Activated naive CD4-positive, alpha-beta T cell treated with anti-CD3 and anti-CD28 coated beads, Interleukin-2, amount 50 U/mL, for 24 hours (primary cell): ENCODE measurements around the gene MAN2A1.
"Not testable (repeated sequence)": the region's sequence is repeated elsewhere in the genome, so short reads cannot be mapped to it uniquely, and the experiment has no call there.

Source experiments
- H3K27ac Mint-ChIP-seq: one replicate; pipeline ENCODE4 v1.8.0; 2021; ENCODE audit warnings: mild to moderate bottlenecking, mixed read lengths
- H3K27me3 Mint-ChIP-seq: one replicate; pipeline ENCODE4 v1.8.0; 2021; ENCODE audit warnings: mixed read lengths
- H3K36me3 Mint-ChIP-seq: one replicate; pipeline ENCODE4 v1.8.0; 2021; ENCODE audit warnings: mixed read lengths
- H3K4me1 Mint-ChIP-seq: one replicate; pipeline ENCODE4 v1.8.0; 2021; ENCODE audit warnings: mixed read lengths
- H3K4me3 Mint-ChIP-seq: one replicate; pipeline ENCODE4 v1.8.0; 2021; ENCODE audit warnings: mild to moderate bottlenecking, mixed read lengths
- H3K9me3 Mint-ChIP-seq: one replicate; pipeline ENCODE4 v1.8.0; 2021; ENCODE audit warnings: mixed read lengths

Gene MAN2A1

DNA sequence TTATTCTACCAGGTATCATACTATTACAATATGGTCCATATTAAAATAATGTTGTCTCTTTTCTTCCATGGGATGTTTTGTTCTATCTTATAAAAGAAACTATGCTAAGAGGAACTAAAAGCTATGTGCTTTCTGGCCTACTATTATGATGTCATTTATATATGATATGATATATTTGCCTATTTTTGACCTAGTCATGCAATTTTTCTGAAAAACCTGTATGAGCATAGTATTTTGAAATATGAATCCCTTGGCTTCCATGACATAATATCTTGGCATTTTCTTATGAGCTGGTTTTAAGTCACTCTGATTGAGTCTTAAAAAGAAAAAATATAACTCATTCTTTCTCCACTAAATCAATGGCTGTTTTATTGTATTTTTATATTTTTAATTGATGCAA lies 60.7 kb downstream of the MAN2A1 start:
- Mint-ChIP-seq H3K27me3 (no peaks in the 10 kb centered on the region), H3K4me3 (no peak overlapping the region), H3K36me3 (peaks cover 14% of the 10 kb centered on the region), H3K27ac (peak overlapping the region; percentile 62), H3K9me3 (no peaks in the 10 kb centered on the region), H3K4me1 (peaks cover 74% of the 10 kb centered on the region)

GRCh38 chr5:109753279-109753678 lies 63.6 kb downstream of the MAN2A1 start:
- no peak overlapping the region for H3K27ac Mint-ChIP-seq
- no peaks in the 10 kb centered on the region for H3K27me3 Mint-ChIP-seq
- peaks cover 32% of the 10 kb centered on the region for H3K36me3 Mint-ChIP-seq
- no peak overlapping the region for H3K4me3 Mint-ChIP-seq
- H3K9me3 Mint-ChIP-seq = no peaks in the 10 kb centered on the region
- H3K4me1 Mint-ChIP-seq = peaks cover 61% of the 10 kb centered on the region

DNA sequence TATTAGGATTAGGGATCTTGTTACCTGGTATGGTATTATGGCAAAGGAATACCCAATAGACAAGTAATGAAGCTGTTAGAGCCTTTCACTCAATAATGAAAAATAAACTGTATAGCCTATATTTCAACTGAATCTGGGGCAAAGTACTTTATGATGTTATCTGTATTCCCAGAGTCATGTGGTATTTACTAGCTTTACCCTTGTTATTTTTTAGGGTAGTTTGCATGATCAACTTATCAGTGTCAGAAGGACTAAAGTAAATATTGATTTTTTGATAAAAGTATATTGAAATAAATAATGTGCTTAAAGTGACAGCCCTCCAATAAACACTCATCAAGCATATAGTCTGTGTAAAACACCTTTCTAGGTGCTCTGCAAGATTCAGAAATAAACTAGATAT lies 64.6 kb downstream of the MAN2A1 start:
- no peaks in the 10 kb centered on the region for H3K27me3 Mint-ChIP-seq
- H3K4me1 Mint-ChIP-seq = peaks cover 57% of the 10 kb centered on the region
- H3K27ac Mint-ChIP-seq = no peak overlapping the region
- H3K36me3 Mint-ChIP-seq = peaks cover 39% of the 10 kb centered on the region
- no peaks in the 10 kb centered on the region for H3K9me3 Mint-ChIP-seq
- H3K4me3 Mint-ChIP-seq = no peak overlapping the region

- H3K9me3 Mint-ChIP-seq = no peaks in the 10 kb centered on the region
- no peak overlapping the region for H3K27ac Mint-ChIP-seq
- H3K4me1 Mint-ChIP-seq = peaks cover 55% of the 10 kb centered on the region
- H3K4me3 Mint-ChIP-seq = no peak overlapping the region
- H3K27me3 Mint-ChIP-seq = no peaks in the 10 kb centered on the region
- peaks cover 52% of the 10 kb centered on the region for H3K36me3 Mint-ChIP-seq
These were observed 66.0 kb downstream of the MAN2A1 start for GRCh38 chr5:109755761-109756160.

DNA sequence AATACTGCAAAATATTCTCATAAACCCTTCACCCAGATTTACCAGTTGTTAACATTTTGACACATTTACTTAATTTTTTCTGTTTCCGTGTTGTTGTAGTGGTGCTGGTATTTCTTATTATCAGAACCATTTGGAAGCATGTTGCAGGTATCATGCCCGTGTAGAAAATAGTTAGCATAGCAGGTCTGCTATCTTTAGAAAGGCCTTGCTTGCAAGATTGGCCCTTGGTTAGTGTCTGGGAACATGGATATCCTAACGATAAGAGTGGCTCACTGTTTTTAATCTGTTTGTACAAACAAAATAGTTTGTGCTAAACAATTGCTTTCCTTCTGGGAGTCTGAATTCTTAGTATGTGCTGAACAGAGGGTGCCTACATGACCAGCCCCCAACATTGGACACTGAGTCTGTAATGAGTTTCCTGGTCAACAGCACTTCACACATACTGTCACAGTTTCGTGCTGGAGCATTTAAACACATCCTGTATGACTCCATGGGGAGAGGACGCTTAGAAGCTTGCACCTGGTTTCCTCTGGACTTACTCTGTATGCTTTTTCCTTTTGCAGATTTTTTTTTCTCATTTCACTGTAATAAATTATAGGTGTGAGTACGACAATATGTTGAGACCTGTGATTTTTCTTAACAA lies 66.9 kb downstream of the MAN2A1 start:
- no peak overlapping the region for H3K4me3 Mint-ChIP-seq
- peaks cover 48% of the 10 kb centered on the region for H3K4me1 Mint-ChIP-seq
- H3K9me3 Mint-ChIP-seq = no peaks in the 10 kb centered on the region
- H3K27me3 Mint-ChIP-seq = no peaks in the 10 kb centered on the region
- no peak overlapping the region for H3K27ac Mint-ChIP-seq
- peaks cover 47% of the 10 kb centered on the region for H3K36me3 Mint-ChIP-seq

- Mint-ChIP-seq H3K36me3 (peaks cover 45% of the 10 kb centered on the region), H3K27ac (no peak overlapping the region), H3K27me3 (no peaks in the 10 kb centered on the region), H3K4me3 (no peak overlapping the region), H3K4me1 (peaks cover 43% of the 10 kb centered on the region), H3K9me3 (peaks cover under 1% of the 10 kb centered on the region)
These were observed 67.8 kb downstream of the MAN2A1 start for GRCh38 chr5:109757490-109757889.

GRCh38 chr5:109759306-109759705 lies 69.6 kb downstream of the MAN2A1 start:
- H3K27me3 Mint-ChIP-seq = no peaks in the 10 kb centered on the region
- H3K4me3 Mint-ChIP-seq = no peak overlapping the region
- H3K4me1 Mint-ChIP-seq = peaks cover 31% of the 10 kb centered on the region
- no peak overlapping the region for H3K27ac Mint-ChIP-seq
- H3K9me3 Mint-ChIP-seq = peaks cover 4% of the 10 kb centered on the region
- H3K36me3 Mint-ChIP-seq = peaks cover 52% of the 10 kb centered on the region

- not testable (repeated sequence) for H3K9me3 Mint-ChIP-seq, H3K4me3 Mint-ChIP-seq, H3K27me3 Mint-ChIP-seq, H3K27ac Mint-ChIP-seq
- H3K4me1 Mint-ChIP-seq = peaks cover 33% of the 10 kb centered on the region
- H3K36me3 Mint-ChIP-seq = peaks cover 56% of the 10 kb centered on the region
These were observed 70.4 kb downstream of the MAN2A1 start for GRCh38 chr5:109760130-109760529.

GRCh38 chr5:109762821-109763220 lies 73.1 kb downstream of the MAN2A1 start:
- Mint-ChIP-seq H3K4me3 (no peak overlapping the region), H3K27me3 (no peaks in the 10 kb centered on the region), H3K27ac (no peak overlapping the region), H3K36me3 (peaks cover 47% of the 10 kb centered on the region), H3K4me1 (peaks cover 42% of the 10 kb centered on the region), H3K9me3 (peaks cover 4% of the 10 kb centered on the region)

- Mint-ChIP-seq H3K27ac (peak overlapping the region; percentile 2), H3K4me3 (no peak overlapping the region), H3K9me3 (peaks cover 4% of the 10 kb centered on the region), H3K27me3 (no peaks in the 10 kb centered on the region), H3K4me1 (peaks cover 27% of the 10 kb centered on the region), H3K36me3 (peaks cover 36% of the 10 kb centered on the region)
These were observed 77.7 kb downstream of the MAN2A1 start for GRCh38 chr5:109767184-109767995.

GRCh38 chr5:109767997-109768396 lies 78.3 kb downstream of the MAN2A1 start:
- Mint-ChIP-seq H3K27ac (no peak overlapping the region), H3K27me3 (no peaks in the 10 kb centered on the region), H3K4me3 (no peak overlapping the region), H3K36me3 (peaks cover 32% of the 10 kb centered on the region), H3K4me1 (peaks cover 22% of the 10 kb centered on the region), H3K9me3 (no peaks in the 10 kb centered on the region)

GRCh38 chr5:109769597-109770291 lies 80.0 kb downstream of the MAN2A1 start:
- Mint-ChIP-seq H3K36me3 (peaks cover 31% of the 10 kb centered on the region), H3K4me1 (peaks cover 27% of the 10 kb centered on the region), H3K9me3 (no peaks in the 10 kb centered on the region), H3K27me3 (no peaks in the 10 kb centered on the region), H3K27ac (peak overlapping the region; percentile 47), H3K4me3 (no peak overlapping the region)

GRCh38 chr5:109775130-109775529 lies 85.4 kb downstream of the MAN2A1 start:
- H3K4me1 Mint-ChIP-seq = peaks cover 27% of the 10 kb centered on the region
- no peak overlapping the region for H3K4me3 Mint-ChIP-seq
- peaks cover 25% of the 10 kb centered on the region for H3K36me3 Mint-ChIP-seq
- peak overlapping the region; percentile 17 for H3K27ac Mint-ChIP-seq
- no peaks in the 10 kb centered on the region for H3K27me3 Mint-ChIP-seq
- H3K9me3 Mint-ChIP-seq = no peaks in the 10 kb centered on the region

DNA sequence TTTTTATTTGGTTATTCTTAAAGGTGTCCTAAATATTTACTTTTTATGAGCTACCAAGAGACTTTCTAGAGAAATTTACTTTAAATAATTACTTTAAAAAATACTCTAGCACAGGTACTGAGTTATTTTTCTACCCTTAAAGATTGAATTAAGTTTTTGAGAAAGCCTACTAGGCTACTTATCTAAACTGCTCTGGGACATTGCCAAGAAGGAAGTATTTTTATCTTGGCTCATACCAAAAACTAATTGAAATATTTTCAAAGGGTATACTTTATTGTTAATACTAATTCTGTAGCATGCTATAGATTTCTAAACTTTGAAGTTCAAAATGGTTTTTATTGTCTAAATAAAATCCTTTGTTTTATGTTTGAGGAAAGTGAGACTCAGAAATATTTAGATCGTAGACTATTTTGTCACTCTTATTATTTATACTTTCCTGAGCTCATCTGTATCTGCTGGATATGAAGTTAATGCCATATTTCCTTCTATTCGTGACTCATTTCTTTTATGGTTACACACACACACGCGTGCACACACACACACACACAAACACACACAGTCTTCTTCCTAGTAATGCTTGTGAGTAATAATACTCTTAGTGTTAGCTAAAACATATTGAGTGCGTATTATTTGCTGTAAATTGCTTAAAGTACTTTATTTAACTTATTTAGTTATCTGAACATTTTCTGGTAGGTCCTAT lies 89.5 kb downstream of the MAN2A1 start:
- Mint-ChIP-seq H3K9me3 (no peaks in the 10 kb centered on the region), H3K4me3 (no peak overlapping the region), H3K27me3 (no peaks in the 10 kb centered on the region), H3K36me3 (peaks cover 23% of the 10 kb centered on the region), H3K4me1 (peaks cover 23% of the 10 kb centered on the region), H3K27ac (no peak overlapping the region)

- Mint-ChIP-seq H3K4me1 (peaks cover 25% of the 10 kb centered on the region), H3K27me3 (no peaks in the 10 kb centered on the region), H3K27ac (no peak overlapping the region), H3K4me3 (no peak overlapping the region), H3K36me3 (peaks cover 27% of the 10 kb centered on the region), H3K9me3 (no peaks in the 10 kb centered on the region)
These were observed 95.0 kb downstream of the MAN2A1 start for GRCh38 chr5:109784687-109785086.
